ENCODE results near the gene FZD2. TPM values are rescaled to one million over a fixed set of nuclear protein-coding genes. Genes with fewer than 3 reads are reported as not detected.

The FZD2 gene
- total RNA-seq, 1 experiment from 2014 or later, result 12.8 TPM

DNA sequence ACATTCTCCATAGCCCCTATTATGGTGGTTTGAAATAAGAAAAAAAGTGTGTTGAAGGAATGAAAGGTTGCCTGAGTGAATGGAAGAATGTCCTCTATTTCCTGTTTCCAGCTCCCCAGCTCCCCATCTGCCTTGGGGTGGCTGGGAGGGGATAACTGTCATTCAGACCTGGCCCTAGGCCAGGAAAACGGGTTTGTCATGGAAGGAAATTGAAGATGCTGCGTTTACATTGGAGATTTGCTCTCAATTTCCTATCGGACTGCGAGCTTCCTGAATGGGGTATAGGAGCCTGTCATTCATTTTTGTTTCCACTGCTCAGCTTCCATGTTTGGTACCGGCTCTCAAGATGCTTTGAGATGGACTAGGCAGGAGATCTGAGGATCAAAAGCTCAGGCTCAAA lies 2.2 kb upstream of the FZD2 start:
- no peak for TF ChIP-seq RAD21 (IDR thresholded peaks at IDR 0.05; ENCODE audit: low read depth)
- TF ChIP-seq EZH2 (IDR thresholded peaks at IDR 0.05), result no peak
- TF ChIP-seq CBX3 (IDR thresholded peaks at IDR 0.05; ENCODE audit: low read depth), result no peak
- TF ChIP-seq SRF (IDR thresholded peaks at IDR 0.05; ENCODE audit: low read depth), result no peak
- TF ChIP-seq SIN3A (IDR thresholded peaks at IDR 0.05; ENCODE audit: low read depth), result no peak
- TF ChIP-seq, protein P1, sequence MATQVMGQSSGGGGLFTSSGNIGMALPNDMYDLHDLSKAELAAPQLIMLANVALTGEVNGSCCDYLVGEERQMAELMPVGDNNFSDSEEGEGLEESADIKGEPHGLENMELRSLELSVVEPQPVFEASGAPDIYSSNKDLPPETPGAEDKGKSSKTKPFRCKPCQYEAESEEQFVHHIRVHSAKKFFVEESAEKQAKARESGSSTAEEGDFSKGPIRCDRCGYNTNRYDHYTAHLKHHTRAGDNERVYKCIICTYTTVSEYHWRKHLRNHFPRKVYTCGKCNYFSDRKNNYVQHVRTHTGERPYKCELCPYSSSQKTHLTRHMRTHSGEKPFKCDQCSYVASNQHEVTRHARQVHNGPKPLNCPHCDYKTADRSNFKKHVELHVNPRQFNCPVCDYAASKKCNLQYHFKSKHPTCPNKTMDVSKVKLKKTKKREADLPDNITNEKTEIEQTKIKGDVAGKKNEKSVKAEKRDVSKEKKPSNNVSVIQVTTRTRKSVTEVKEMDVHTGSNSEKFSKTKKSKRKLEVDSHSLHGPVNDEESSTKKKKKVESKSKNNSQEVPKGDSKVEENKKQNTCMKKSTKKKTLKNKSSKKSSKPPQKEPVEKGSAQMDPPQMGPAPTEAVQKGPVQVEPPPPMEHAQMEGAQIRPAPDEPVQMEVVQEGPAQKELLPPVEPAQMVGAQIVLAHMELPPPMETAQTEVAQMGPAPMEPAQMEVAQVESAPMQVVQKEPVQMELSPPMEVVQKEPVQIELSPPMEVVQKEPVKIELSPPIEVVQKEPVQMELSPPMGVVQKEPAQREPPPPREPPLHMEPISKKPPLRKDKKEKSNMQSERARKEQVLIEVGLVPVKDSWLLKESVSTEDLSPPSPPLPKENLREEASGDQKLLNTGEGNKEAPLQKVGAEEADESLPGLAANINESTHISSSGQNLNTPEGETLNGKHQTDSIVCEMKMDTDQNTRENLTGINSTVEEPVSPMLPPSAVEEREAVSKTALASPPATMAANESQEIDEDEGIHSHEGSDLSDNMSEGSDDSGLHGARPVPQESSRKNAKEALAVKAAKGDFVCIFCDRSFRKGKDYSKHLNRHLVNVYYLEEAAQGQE (IDR thresholded peaks at IDR 0.05; ENCODE audit: low read depth), result no peak
- no peak for TF ChIP-seq TCF7L2 (IDR thresholded peaks at IDR 0.05; ENCODE audit: borderline replicate concordance, extremely low read depth, insufficient read depth, insufficient read length)
- no peak for TF ChIP-seq POLR2AphosphoS5 (IDR thresholded peaks at IDR 0.05; ENCODE audit: low read depth, low read length)
- TF ChIP-seq, protein P2, sequence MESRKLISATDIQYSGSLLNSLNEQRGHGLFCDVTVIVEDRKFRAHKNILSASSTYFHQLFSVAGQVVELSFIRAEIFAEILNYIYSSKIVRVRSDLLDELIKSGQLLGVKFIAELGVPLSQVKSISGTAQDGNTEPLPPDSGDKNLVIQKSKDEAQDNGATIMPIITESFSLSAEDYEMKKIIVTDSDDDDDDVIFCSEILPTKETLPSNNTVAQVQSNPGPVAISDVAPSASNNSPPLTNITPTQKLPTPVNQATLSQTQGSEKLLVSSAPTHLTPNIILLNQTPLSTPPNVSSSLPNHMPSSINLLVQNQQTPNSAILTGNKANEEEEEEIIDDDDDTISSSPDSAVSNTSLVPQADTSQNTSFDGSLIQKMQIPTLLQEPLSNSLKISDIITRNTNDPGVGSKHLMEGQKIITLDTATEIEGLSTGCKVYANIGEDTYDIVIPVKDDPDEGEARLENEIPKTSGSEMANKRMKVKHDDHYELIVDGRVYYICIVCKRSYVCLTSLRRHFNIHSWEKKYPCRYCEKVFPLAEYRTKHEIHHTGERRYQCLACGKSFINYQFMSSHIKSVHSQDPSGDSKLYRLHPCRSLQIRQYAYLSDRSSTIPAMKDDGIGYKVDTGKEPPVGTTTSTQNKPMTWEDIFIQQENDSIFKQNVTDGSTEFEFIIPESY (IDR thresholded peaks at IDR 0.05; ENCODE audit: extremely low read depth, insufficient replicate concordance, low read length), result no peak
- TF ChIP-seq ZNF274 (IDR thresholded peaks at IDR 0.05; ENCODE audit: low read depth, low read length), result no peak
- TF ChIP-seq, protein P3, sequence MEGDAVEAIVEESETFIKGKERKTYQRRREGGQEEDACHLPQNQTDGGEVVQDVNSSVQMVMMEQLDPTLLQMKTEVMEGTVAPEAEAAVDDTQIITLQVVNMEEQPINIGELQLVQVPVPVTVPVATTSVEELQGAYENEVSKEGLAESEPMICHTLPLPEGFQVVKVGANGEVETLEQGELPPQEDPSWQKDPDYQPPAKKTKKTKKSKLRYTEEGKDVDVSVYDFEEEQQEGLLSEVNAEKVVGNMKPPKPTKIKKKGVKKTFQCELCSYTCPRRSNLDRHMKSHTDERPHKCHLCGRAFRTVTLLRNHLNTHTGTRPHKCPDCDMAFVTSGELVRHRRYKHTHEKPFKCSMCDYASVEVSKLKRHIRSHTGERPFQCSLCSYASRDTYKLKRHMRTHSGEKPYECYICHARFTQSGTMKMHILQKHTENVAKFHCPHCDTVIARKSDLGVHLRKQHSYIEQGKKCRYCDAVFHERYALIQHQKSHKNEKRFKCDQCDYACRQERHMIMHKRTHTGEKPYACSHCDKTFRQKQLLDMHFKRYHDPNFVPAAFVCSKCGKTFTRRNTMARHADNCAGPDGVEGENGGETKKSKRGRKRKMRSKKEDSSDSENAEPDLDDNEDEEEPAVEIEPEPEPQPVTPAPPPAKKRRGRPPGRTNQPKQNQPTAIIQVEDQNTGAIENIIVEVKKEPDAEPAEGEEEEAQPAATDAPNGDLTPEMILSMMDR (IDR thresholded peaks at IDR 0.05 in 2 of 3, conservative IDR thresholded peaks at IDR 0.05 in 1 of 3; ENCODE audit: borderline replicate concordance in 1 of 3, insufficient read depth in 1 of 3, low read depth in 2 of 3, low read length in 2 of 3), result no peak
- TF ChIP-seq POLR2A (IDR thresholded peaks at IDR 0.05; ENCODE audit: borderline replicate concordance, extremely low read depth, insufficient read depth, insufficient read length), result no peak
- no peak for TF ChIP-seq SP1 (IDR thresholded peaks at IDR 0.05; ENCODE audit: low read depth)
- TF ChIP-seq, protein P4, sequence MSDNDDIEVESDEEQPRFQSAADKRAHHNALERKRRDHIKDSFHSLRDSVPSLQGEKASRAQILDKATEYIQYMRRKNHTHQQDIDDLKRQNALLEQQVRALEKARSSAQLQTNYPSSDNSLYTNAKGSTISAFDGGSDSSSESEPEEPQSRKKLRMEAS (IDR thresholded peaks at IDR 0.05), result no peak
- ChIA-PET RAD21 (ENCODE audit: low non-redundant PET in 1 of 2, low total read pairs in 2 of 2, uncharacterized antibody in 2 of 2, unreplicated experiment in 2 of 2) (no interaction called here), POLR2A (no interaction called here), CTCF (no interaction called here)
- Histone ChIP-seq H3K9me2 (ENCODE audit: insufficient read depth) (no peaks in the 10 kb centered on the region), H3K9ac (ENCODE audit: low read length) (no peak overlapping the region), H3K27me3 (ENCODE audit: insufficient read depth, low read length) (no peaks in the 10 kb centered on the region), H3K9me3 (ENCODE audit: control insufficient read depth in 1 of 2, insufficient read depth in 1 of 2, low read depth in 1 of 2, low read length in 2 of 2) (no peaks in the 10 kb centered on the region), H3K4me3 (replicated peaks in 1 of 2; ENCODE audit: low read depth in 1 of 2, low read length in 2 of 2) (no peak overlapping the region), H3K4me1 (ENCODE audit: control insufficient read depth in 1 of 2, insufficient read depth in 2 of 2, low read length in 2 of 2) (peaks cover 3 to 14% of the 10 kb centered on the region in 2 experiments; a peak in 3 of 4 replicates), H3K4me2 (ENCODE audit: low read length) (no peak overlapping the region), H3K36me3 (ENCODE audit: control insufficient read depth in 1 of 2, insufficient read depth in 2 of 2, low read length in 2 of 2) (no peaks in the 10 kb centered on the region), H2AFZ (ENCODE audit: low read depth, low read length, poor library complexity, severe bottlenecking) (no peak overlapping the region), H3K79me2 (ENCODE audit: insufficient read depth, low read length) (no peaks in the 10 kb centered on the region), H4K20me1 (ENCODE audit: insufficient read depth) (no peaks in the 10 kb centered on the region), H3K27ac (ENCODE audit: low read depth, low read length) (no peak overlapping the region)
- DNase-seq (ENCODE audit: low read depth, low spot score) (no peak), ATAC-seq (no peak)
- intact Hi-C loops (cut with micrococcal nuclease), result no loop called here
- BruUV-seq (replicated peaks), result no TSS peak

All from HCT116 (cell line).